Prostate gland (tissue), 2 donors: ENCODE results near the gene LGALS13.

ENCODE experiments used
- CTCF ChIP-seq, 4 experiments: fragments of 200-600 bp in 2 of 4; fragments of 450-650 bp in 2 of 4; sonication (generic) in 2 of 4; IDR thresholded peaks; 1 replicate in 3 of 4; 2 replicates in 1 of 4; pipeline ENCODE4 v1.5.1; 2016 to 2019; ENCODE audit warnings: antibody characterized with exemption in 4 of 4, mild to moderate bottlenecking in 2 of 4, moderate library complexity in 2 of 4
- POLR2A ChIP-seq: fragments of 450-650 bp; IDR thresholded peaks from one replicate; pipeline ENCODE4 v1.6.1; 2016; ENCODE audit warnings: antibody characterized with exemption, mild to moderate bottlenecking

- no peak for TF ChIP-seq POLR2A
- TF ChIP-seq CTCF (IDR thresholded peaks at IDR 0.05) = no peak
Measured at GRCh38 chr19:39582891-39583625, 19.3 kb upstream of the LGALS13 start.
